Hepatocyte (in vitro differentiated cells): Measurements from ENCODE around the gene ZNF425. TPM values are rescaled to one million over a fixed set of nuclear protein-coding genes. Genes with fewer than 3 reads are reported as not detected.

Experiments used
- DNase-seq: peaks from one replicate; pipeline ENCODE4 v3.0.0-alpha.2; 2016; ENCODE audit warnings: low spot score
- H2AFZ ChIP-seq: fragments of 200-600 bp; sonication (generic); 2 replicates; pipeline ENCODE4 v1.6.0; 2016; ENCODE audit warnings: antibody characterized with exemption, mild to moderate bottlenecking
- H3K27ac ChIP-seq: fragments of 200-600 bp; sonication (generic); 2 replicates; pipeline ENCODE4 v1.5.1; 2016; ENCODE audit warnings: mild to moderate bottlenecking
- H3K27me3 ChIP-seq: fragments of 200-600 bp; sonication (generic); 2 replicates; pipeline ENCODE4 v1.6.1; 2016
- H3K36me3 ChIP-seq: fragments of 200-600 bp; sonication (generic); replicated peaks from 2 replicates; pipeline ENCODE4 v1.5.1; 2016; ENCODE audit warnings: low read depth; ENCODE audit not compliant: insufficient read depth
- H3K4me1 ChIP-seq: fragments of 200-600 bp; sonication (generic); 2 replicates; pipeline ENCODE4 v1.5.1; 2016; ENCODE audit warnings: mild to moderate bottlenecking, moderate library complexity; ENCODE audit not compliant: insufficient read depth
- H3K4me2 ChIP-seq: fragments of 200-600 bp; sonication (generic); 2 replicates; pipeline ENCODE4 v1.6.0; 2016
- H3K4me3 ChIP-seq: fragments of 200-600 bp; sonication (generic); 2 replicates; pipeline ENCODE4 v1.5.1; 2016; ENCODE audit warnings: mild to moderate bottlenecking
- H3K79me2 ChIP-seq: fragments of 200-600 bp; sonication (generic); 2 replicates; pipeline ENCODE4 v1.6.0; 2017; ENCODE audit warnings: mild to moderate bottlenecking
- H3K9me2 ChIP-seq: fragments of 200-600 bp; sonication (generic); replicated peaks from 2 replicates; pipeline ENCODE4 v1.6.0; 2017; ENCODE audit warnings: mild to moderate bottlenecking; ENCODE audit not compliant: insufficient read depth
- H3K9me3 ChIP-seq: fragments of 200-600 bp; sonication (generic); 2 replicates; pipeline ENCODE4 v1.5.1; 2016; ENCODE audit warnings: low read depth, mild to moderate bottlenecking
- H4K20me1 ChIP-seq: fragments of 200-600 bp; sonication (generic); 2 replicates; pipeline ENCODE4 v1.6.0; 2016; ENCODE audit warnings: mild to moderate bottlenecking; ENCODE audit not compliant: insufficient read depth, poor library complexity, severe bottlenecking
- CTCF ChIP-seq: fragments of 200-600 bp; sonication (generic); IDR thresholded peaks from 2 replicates; pipeline ENCODE4 v1.5.1; 2016; ENCODE audit warnings: antibody characterized with exemption, mild to moderate bottlenecking; ENCODE audit not compliant: poor library complexity
- EZH2 ChIP-seq: fragments of 200-600 bp; sonication (generic); IDR thresholded peaks from 2 replicates; pipeline ENCODE4 v1.6.1; 2016; ENCODE audit warnings: antibody characterized with exemption, mild to moderate bottlenecking, borderline replicate concordance
- EZH2phosphoT487 ChIP-seq: fragments of 200-600 bp; sonication (generic); IDR thresholded peaks from one replicate; pipeline ENCODE4 v1.6.1; 2018; ENCODE audit warnings: antibody characterized with exemption, mild to moderate bottlenecking, low read depth, moderate library complexity; ENCODE audit not compliant: unreplicated experiment, severe bottlenecking
- whole genome bisulfite sequencing: methylation state at CpG from one replicate; pipeline ENCODE4 v1.1.6; 2016; ENCODE audit warnings: low lambda C conversion rate; ENCODE audit errors: missing lambda C conversion rate; 5-methylcytosine and 5-hydroxymethylcytosine counted together
- polyA plus RNA-seq: library from polyadenylated mRNA; unstranded; fragments of >200 nt; fragmentation: Nextera tagmentation; extraction: Ambion mirVana; gene quantifications from 2 replicates; pipeline ENCODE4 v1.2.1, GENCODE V29; 2016
- total RNA-seq: library from RNA; depleted of rRNA; stranded (reverse); fragments of >200 nt; gene quantifications from 2 replicates; pipeline ENCODE4 v1.2.3, GENCODE V29; 2014

ZNF425 gene
- total and polyA plus RNA-seq, 2 experiments from 2014 or later, result 3.3 to 3.9 TPM

GRCh38 chr7:149081914-149082313 is 44.2 kb downstream of the ZNF425 start:
- TF ChIP-seq EZH2phosphoT487 (no peak), CTCF (no peak), EZH2 (no peak)
- H3K9me3 ChIP-seq, result peaks cover 5% of the 10 kb centered on the region

GRCh38 chr7:149077594-149077993 is 48.5 kb downstream of the ZNF425 start:
- Histone ChIP-seq H3K79me2 (peaks cover 24% of the 10 kb centered on the region), H4K20me1 (no peaks in the 10 kb centered on the region), H2AFZ (no peak overlapping the region), H3K9me3 (no peaks in the 10 kb centered on the region), H3K4me3 (no peak overlapping the region), H3K4me2 (no peak overlapping the region), H3K9me2 (no peaks in the 10 kb centered on the region), H3K36me3 (no peaks in the 10 kb centered on the region), H3K4me1 (no peaks in the 10 kb centered on the region), H3K27ac (no peak overlapping the region), H3K27me3 (no peaks in the 10 kb centered on the region)
- DNase-seq, result no peak
- WGBS, result 95% methylated on average over 8 of the region's 9 CpGs
- no peak for TF ChIP-seq CTCF
- no peak for TF ChIP-seq EZH2
- no peak for TF ChIP-seq EZH2phosphoT487

More at GRCh38 chr7:149081914-149082313, 44.2 kb downstream of the ZNF425 start:
- Histone ChIP-seq H3K4me1 (no peaks in the 10 kb centered on the region), H3K79me2 (peaks cover 55% of the 10 kb centered on the region), H3K36me3 (no peaks in the 10 kb centered on the region), H4K20me1 (no peaks in the 10 kb centered on the region), H3K27me3 (no peaks in the 10 kb centered on the region), H3K4me3 (no peak overlapping the region), H3K27ac (no peak overlapping the region), H3K4me2 (no peak overlapping the region), H3K9me2 (no peaks in the 10 kb centered on the region), H2AFZ (no peak overlapping the region)
- WGBS, result 96% methylated on average over 6 of the region's 6 CpGs
- DNase-seq, result no peak

- Histone ChIP-seq H3K9me2 (no peaks in the 10 kb centered on the region), H3K4me2 (no peak overlapping the region), H3K4me3 (no peak overlapping the region), H3K79me2 (peaks cover 12% of the 10 kb centered on the region), H3K27me3 (no peaks in the 10 kb centered on the region), H2AFZ (no peak overlapping the region), H3K36me3 (no peaks in the 10 kb centered on the region), H3K27ac (no peak overlapping the region), H4K20me1 (no peaks in the 10 kb centered on the region), H3K4me1 (no peaks in the 10 kb centered on the region), H3K9me3 (no peaks in the 10 kb centered on the region)
- no peak for TF ChIP-seq EZH2
- no peak for TF ChIP-seq EZH2phosphoT487
- TF ChIP-seq CTCF, result no peak
- no peak for DNase-seq
- WGBS, result 100% methylated on average over 2 of the region's 2 CpGs
Measured at GRCh38 chr7:149075286-149075685, 50.8 kb downstream of the ZNF425 start.
